Liver (tissue), 9 donors: Measurements from ENCODE around the gene MCF2L2. TPM values are rescaled to one million over a fixed set of nuclear protein-coding genes. Genes with fewer than 3 reads are reported as not detected.

Experiments
- DNase-seq: peaks from one replicate; pipeline ENCODE4 v3.0.0-alpha.2; 2017; ENCODE audit warnings: low spot score
- H3K27ac ChIP-seq, 2 donors: one replicate each; pipeline ENCODE4 v1.7.0; 2013; ENCODE audit warnings: inconsistent platforms in 2 of 2, low read length in 2 of 2, control low read depth in 1 of 2, low read depth in 1 of 2, mild to moderate bottlenecking in 1 of 2
- H3K27me3 ChIP-seq, 4 donors: one replicate each; pipeline versions ENCODE4 v1.6.1 to v1.7.0; 2013; ENCODE audit warnings: low read length in 3 of 4, inconsistent platforms in 1 of 4, mild to moderate bottlenecking in 1 of 4, moderate library complexity in 1 of 4; ENCODE audit not compliant: control insufficient read depth in 4 of 4, insufficient read depth in 4 of 4
- H3K36me3 ChIP-seq, 4 donors: one replicate each; pipeline versions ENCODE4 v1.6.1 to v1.7.0; 2013; ENCODE audit warnings: low read length in 3 of 4, mild to moderate bottlenecking in 3 of 4, low read depth in 1 of 4, moderate library complexity in 1 of 4; ENCODE audit not compliant: control insufficient read depth in 4 of 4, insufficient read depth in 3 of 4
- H3K4me1 ChIP-seq, 4 donors: one replicate each; pipeline versions ENCODE4 v1.6.1 to v1.7.0; 2013; ENCODE audit warnings: low read length in 3 of 4, mild to moderate bottlenecking in 3 of 4, moderate library complexity in 1 of 4; ENCODE audit not compliant: control insufficient read depth in 4 of 4, insufficient read depth in 4 of 4
- H3K4me3 ChIP-seq, 3 donors: one replicate each; pipeline versions ENCODE4 v1.6.1 to v1.7.0; 2013; ENCODE audit warnings: low read length in 3 of 3, control low read depth in 1 of 3, low read depth in 1 of 3, mild to moderate bottlenecking in 1 of 3
- H3K9ac ChIP-seq, 2 donors: one replicate each; pipeline ENCODE4 v1.7.0; 2013; ENCODE audit warnings: low read length in 2 of 2, mild to moderate bottlenecking in 2 of 2, moderate library complexity in 2 of 2, control low read depth in 1 of 2, low read depth in 1 of 2
- H3K9me3 ChIP-seq, 4 donors: one replicate each; pipeline versions ENCODE4 v1.6.1 to v1.7.0; 2013; ENCODE audit warnings: low read length in 3 of 4; ENCODE audit not compliant: control insufficient read depth in 4 of 4
- FOXA2 ChIP-seq: IDR thresholded peaks from 2 replicates; pipeline ENCODE4 v1.6.1; 2016; ENCODE audit warnings: antibody characterized with exemption
- GABPA ChIP-seq, 2 donors: IDR thresholded peaks in 1 of 2; conservative IDR thresholded peaks in 1 of 2; 2 replicates each; pipeline ENCODE4 v1.6.1; 2016; ENCODE audit warnings: antibody characterized with exemption in 2 of 2, mild to moderate bottlenecking in 1 of 2, moderate library complexity in 1 of 2
- HNF4A ChIP-seq, 2 donors: conservative IDR thresholded peaks; 2 replicates each; pipeline ENCODE4 v1.6.1; 2016; ENCODE audit warnings: antibody characterized with exemption in 2 of 2, mild to moderate bottlenecking in 2 of 2
- NR2F2 ChIP-seq: IDR thresholded peaks from 2 replicates; pipeline ENCODE4 v1.6.1; 2016; ENCODE audit warnings: antibody characterized with exemption
- RAD21 ChIP-seq, 2 donors: IDR thresholded peaks; 2 replicates each; pipeline ENCODE4 v1.6.1; 2016; ENCODE audit warnings: antibody characterized with exemption in 2 of 2, mild to moderate bottlenecking in 2 of 2
- RXRA ChIP-seq, 2 donors: IDR thresholded peaks; 2 replicates each; pipeline ENCODE4 v1.6.1; 2017 to 2018; ENCODE audit warnings: antibody characterized with exemption in 2 of 2, mild to moderate bottlenecking in 1 of 2
- SP1 ChIP-seq: IDR thresholded peaks from 2 replicates; pipeline ENCODE4 v1.6.1; 2018; ENCODE audit warnings: antibody characterized with exemption, mild to moderate bottlenecking
- WGBS: extraction: QIAGEN DNeasy Blood & Tissue Kit; methylation state at CpG from one replicate; pipeline ENCODE4 v1.1.7; 2013; 5-methylcytosine and 5-hydroxymethylcytosine counted together
- polyA plus RNA-seq, 2 donors: library from polyadenylated mRNA; stranded (reverse) in 1 of 2; unstranded in 1 of 2; fragments of 200-250 nt in 1 of 2; fragments of >200 nt in 1 of 2; fragmentation: Nextera tagmentation in 1 of 2; extraction: Ambion mirVana in 1 of 2; gene quantifications; one replicate each; pipeline versions ENCODE4 v1.2.1 to v1.2.3, GENCODE V29; 2013 to 2015
- total RNA-seq, 2 donors: library from RNA; depleted of rRNA; stranded (reverse); fragments of >200 nt; gene quantifications; one replicate each; pipeline ENCODE4 v1.2.3, GENCODE V29; 2014
- TF ChIP-seq, protein P1 (sequence below): fragments of 150-350 bp; IDR thresholded peaks from 2 replicates; pipeline ENCODE4 v1.5.1; 2017; ENCODE audit warnings: improper control_type of control experiment, low read depth, low read length; ENCODE audit not compliant: missing input control
- TF ChIP-seq, protein P2 (sequence below): IDR thresholded peaks from 2 replicates; pipeline ENCODE4 v1.6.1; 2016; ENCODE audit warnings: antibody characterized with exemption
- TF ChIP-seq, protein P3 (sequence below): IDR thresholded peaks from 2 replicates; pipeline ENCODE4 v1.6.1; 2016; ENCODE audit warnings: antibody characterized with exemption, mild to moderate bottlenecking
- donor health status: healthy.
- donor health status: healthy.
- donor health status: healthy.
- donor health status: healthy.
- donor health status: healthy.

The MCF2L2 gene
- total and polyA plus RNA-seq, 4 donors = 0.02 to 0.47 (median 0.17) TPM; not detected in 1

DNA sequence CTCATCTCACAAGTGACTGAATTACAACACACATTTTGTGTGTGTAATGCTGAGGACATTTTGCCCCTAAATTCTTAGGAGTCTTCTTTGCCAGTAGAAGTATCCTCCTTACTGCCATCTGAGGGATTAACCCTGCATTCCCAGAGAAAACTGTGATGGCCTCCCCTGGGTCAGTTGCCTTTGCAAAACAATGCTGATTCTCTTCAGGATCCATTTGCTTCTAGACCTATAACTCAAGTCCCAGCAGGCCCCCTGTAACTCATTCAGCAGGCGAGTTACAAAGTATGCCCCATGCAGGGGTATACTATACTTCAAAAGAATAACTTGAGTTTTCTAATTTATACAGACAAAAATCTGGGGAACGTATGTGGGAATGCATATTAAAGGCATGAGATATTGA, 6.6 kb upstream of the MCF2L2 start (continued):
- TF ChIP-seq, protein P1, sequence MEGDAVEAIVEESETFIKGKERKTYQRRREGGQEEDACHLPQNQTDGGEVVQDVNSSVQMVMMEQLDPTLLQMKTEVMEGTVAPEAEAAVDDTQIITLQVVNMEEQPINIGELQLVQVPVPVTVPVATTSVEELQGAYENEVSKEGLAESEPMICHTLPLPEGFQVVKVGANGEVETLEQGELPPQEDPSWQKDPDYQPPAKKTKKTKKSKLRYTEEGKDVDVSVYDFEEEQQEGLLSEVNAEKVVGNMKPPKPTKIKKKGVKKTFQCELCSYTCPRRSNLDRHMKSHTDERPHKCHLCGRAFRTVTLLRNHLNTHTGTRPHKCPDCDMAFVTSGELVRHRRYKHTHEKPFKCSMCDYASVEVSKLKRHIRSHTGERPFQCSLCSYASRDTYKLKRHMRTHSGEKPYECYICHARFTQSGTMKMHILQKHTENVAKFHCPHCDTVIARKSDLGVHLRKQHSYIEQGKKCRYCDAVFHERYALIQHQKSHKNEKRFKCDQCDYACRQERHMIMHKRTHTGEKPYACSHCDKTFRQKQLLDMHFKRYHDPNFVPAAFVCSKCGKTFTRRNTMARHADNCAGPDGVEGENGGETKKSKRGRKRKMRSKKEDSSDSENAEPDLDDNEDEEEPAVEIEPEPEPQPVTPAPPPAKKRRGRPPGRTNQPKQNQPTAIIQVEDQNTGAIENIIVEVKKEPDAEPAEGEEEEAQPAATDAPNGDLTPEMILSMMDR = no peak

GRCh38 chr3:183434503-183434902, 6.1 kb upstream of the MCF2L2 start:
- no peak for TF ChIP-seq HNF4A (conservative IDR thresholded peaks at IDR 0.05)
- no peak overlapping the region for H3K4me3 ChIP-seq
- no peaks in the 10 kb centered on the region for H3K4me1 ChIP-seq
- H3K9ac ChIP-seq = no peak overlapping the region
- 18% methylated on average over 9 of the region's 9 CpGs for WGBS
- no peak for DNase-seq
- no peak overlapping the region for H3K27ac ChIP-seq
- peaks cover 0 to 3% (median under 1%) of the 10 kb centered on the region in 4 donors for H3K27me3 ChIP-seq
- H3K9me3 ChIP-seq = no peaks in the 10 kb centered on the region
- H3K36me3 ChIP-seq = no peaks in the 10 kb centered on the region

DNA sequence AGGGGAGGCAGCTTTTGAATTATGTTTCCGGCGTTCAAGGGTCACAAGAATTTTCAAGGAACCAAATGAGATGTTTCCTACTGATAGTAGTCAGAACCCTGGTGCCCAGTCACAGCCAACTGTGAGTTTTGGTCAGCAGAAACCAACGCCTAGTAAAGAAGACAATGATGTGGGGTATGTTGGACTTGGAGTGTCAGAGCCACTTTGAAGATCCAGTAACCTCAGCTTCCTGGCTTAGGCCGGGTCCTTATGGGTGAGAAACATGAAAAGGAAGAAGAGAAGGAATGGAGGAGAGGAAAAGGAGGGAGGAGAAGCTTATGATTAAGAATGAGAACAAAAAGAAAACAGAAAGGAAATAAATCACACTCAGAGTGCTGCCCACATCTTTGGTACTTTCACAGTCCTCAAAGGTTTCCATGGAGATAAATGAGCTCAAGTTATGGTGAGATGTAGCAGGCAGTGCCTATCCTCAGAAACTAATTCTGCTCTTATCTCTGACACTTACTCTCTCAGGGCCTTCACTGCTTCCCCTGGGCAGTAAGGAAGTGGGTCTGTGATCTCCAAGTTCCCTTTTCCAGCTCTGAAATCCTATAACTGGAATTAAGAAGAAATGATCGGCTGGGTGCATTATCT, 2.0 kb upstream of the MCF2L2 start:
- no peaks in the 10 kb centered on the region for H3K9me3 ChIP-seq

More for the DNA sequence above, 2.0 kb upstream of the MCF2L2 start:
- Histone ChIP-seq H3K9ac (no peak overlapping the region), H3K4me3 (no peak overlapping the region), H3K36me3 (no peaks in the 10 kb centered on the region), H3K27ac (no peak overlapping the region), H3K27me3 (peaks cover 0 to 5% (median 3%) of the 10 kb centered on the region in 4 donors), H3K4me1 (peaks cover 9 to 15% (median 12%) of the 10 kb centered on the region in 4 donors)
- WGBS = 73% methylated on average over 5 of the region's 5 CpGs
- DNase-seq = no peak
- TF ChIP-seq RXRA (IDR thresholded peaks at IDR 0.05) = no peak
- TF ChIP-seq HNF4A (conservative IDR thresholded peaks at IDR 0.05) = no peak
- TF ChIP-seq NR2F2 = no peak
- TF ChIP-seq RAD21 (IDR thresholded peaks at IDR 0.05) = no peak
- TF ChIP-seq, protein P2, sequence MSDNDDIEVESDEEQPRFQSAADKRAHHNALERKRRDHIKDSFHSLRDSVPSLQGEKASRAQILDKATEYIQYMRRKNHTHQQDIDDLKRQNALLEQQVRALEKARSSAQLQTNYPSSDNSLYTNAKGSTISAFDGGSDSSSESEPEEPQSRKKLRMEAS = no peak
- TF ChIP-seq GABPA (IDR thresholded peaks at IDR 0.05 in 1 of 2, conservative IDR thresholded peaks at IDR 0.05 in 1 of 2) = no peak
- TF ChIP-seq FOXA2 = no peak
- TF ChIP-seq SP1 = no peak
- TF ChIP-seq, protein P3, sequence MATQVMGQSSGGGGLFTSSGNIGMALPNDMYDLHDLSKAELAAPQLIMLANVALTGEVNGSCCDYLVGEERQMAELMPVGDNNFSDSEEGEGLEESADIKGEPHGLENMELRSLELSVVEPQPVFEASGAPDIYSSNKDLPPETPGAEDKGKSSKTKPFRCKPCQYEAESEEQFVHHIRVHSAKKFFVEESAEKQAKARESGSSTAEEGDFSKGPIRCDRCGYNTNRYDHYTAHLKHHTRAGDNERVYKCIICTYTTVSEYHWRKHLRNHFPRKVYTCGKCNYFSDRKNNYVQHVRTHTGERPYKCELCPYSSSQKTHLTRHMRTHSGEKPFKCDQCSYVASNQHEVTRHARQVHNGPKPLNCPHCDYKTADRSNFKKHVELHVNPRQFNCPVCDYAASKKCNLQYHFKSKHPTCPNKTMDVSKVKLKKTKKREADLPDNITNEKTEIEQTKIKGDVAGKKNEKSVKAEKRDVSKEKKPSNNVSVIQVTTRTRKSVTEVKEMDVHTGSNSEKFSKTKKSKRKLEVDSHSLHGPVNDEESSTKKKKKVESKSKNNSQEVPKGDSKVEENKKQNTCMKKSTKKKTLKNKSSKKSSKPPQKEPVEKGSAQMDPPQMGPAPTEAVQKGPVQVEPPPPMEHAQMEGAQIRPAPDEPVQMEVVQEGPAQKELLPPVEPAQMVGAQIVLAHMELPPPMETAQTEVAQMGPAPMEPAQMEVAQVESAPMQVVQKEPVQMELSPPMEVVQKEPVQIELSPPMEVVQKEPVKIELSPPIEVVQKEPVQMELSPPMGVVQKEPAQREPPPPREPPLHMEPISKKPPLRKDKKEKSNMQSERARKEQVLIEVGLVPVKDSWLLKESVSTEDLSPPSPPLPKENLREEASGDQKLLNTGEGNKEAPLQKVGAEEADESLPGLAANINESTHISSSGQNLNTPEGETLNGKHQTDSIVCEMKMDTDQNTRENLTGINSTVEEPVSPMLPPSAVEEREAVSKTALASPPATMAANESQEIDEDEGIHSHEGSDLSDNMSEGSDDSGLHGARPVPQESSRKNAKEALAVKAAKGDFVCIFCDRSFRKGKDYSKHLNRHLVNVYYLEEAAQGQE = no peak
